HepG2 (cell line): Measurements from ENCODE around the gene GRID1. TPM values are rescaled to one million over a fixed set of nuclear protein-coding genes. Genes with fewer than 3 reads are reported as not detected.

Experiments used
- ATF7 ChIP-seq, 2 experiments: fragments of 450-650 bp in 1 of 2; sonication (generic) in 1 of 2; formaldehyde crosslinking in 1 of 2; IDR thresholded peaks; 2 replicates each; pipeline versions ENCODE4 v1.4.0 to v1.6.1; 2016 to 2020; ENCODE audit warnings: antibody characterized with exemption in 1 of 2, mild to moderate bottlenecking in 1 of 2, missing genetic modification reagents in 1 of 2
- ETV5 ChIP-seq: IDR thresholded peaks from 2 replicates; pipeline ENCODE4 v1.6.1; 2018; ENCODE audit warnings: missing biosample characterization, missing genetic modification reagents, inconsistent platforms, borderline replicate concordance
- GATA4 ChIP-seq: sonication (generic); IDR thresholded peaks from 2 replicates; pipeline ENCODE4 v1.6.1; 2016; ENCODE audit warnings: antibody characterized with exemption, low read depth, borderline replicate concordance
- KDM3A ChIP-seq: IDR thresholded peaks from 2 replicates; pipeline ENCODE4 v1.6.1; 2018; ENCODE audit warnings: low read depth, missing compliant biosample characterization
- NFIB ChIP-seq: sonication (generic); formaldehyde crosslinking; IDR thresholded peaks from 2 replicates; pipeline ENCODE4 v1.9.0; 2021; ENCODE audit warnings: missing genetic modification reagents, mild to moderate bottlenecking, borderline replicate concordance
- POLR2G ChIP-seq: fragments of 200-400 bp; formaldehyde crosslinking; IDR thresholded peaks from 2 replicates; pipeline ENCODE4 v1.6.1; 2018; ENCODE audit warnings: mild to moderate bottlenecking, low read depth, low read length, moderate library complexity
- REL ChIP-seq: sonication (generic); formaldehyde crosslinking; conservative IDR thresholded peaks from 2 replicates; pipeline ENCODE4 v1.8.0; 2022; ENCODE audit warnings: mild to moderate bottlenecking, missing genetic modification reagents, moderate library complexity
- TARDBP ChIP-seq: sonication (generic); formaldehyde crosslinking; IDR thresholded peaks from 2 replicates; pipeline ENCODE4 v1.8.0; 2022; ENCODE audit warnings: mild to moderate bottlenecking, missing genetic modification reagents
- XRCC5 ChIP-seq: fragments of 200-400 bp; formaldehyde crosslinking; optimal IDR thresholded peaks from 2 replicates; pipeline ENCODE3; 2017; ENCODE audit warnings: mild to moderate bottlenecking, low read length
- ZMYM4 ChIP-seq: sonication (generic); formaldehyde crosslinking; IDR thresholded peaks from 2 replicates; pipeline ENCODE4 v1.8.1; 2023; ENCODE audit warnings: mild to moderate bottlenecking, missing genetic modification reagents
- ZNF501 ChIP-seq: sonication (generic); formaldehyde crosslinking; IDR thresholded peaks from 2 replicates; pipeline ENCODE4 v1.5.1; 2020; ENCODE audit warnings: mild to moderate bottlenecking, moderate library complexity, missing genetic modification reagents
- ZNF678 ChIP-seq: sonication (generic); formaldehyde crosslinking; IDR thresholded peaks from 2 replicates; pipeline ENCODE4 v1.4.0; 2020; ENCODE audit warnings: mild to moderate bottlenecking, missing genetic modification reagents
- ZNF788 ChIP-seq: sonication (generic); formaldehyde crosslinking; IDR thresholded peaks from 2 replicates; pipeline ENCODE4 v1.5.0; 2020; ENCODE audit warnings: mild to moderate bottlenecking, missing genetic modification reagents, borderline replicate concordance
- polyA plus RNA-seq, 8 experiments: library from polyadenylated mRNA; depleted of rRNA in 3 of 8; stranded (reverse) in 7 of 8; unstranded in 1 of 8; fragments of >200 nt; fragmentation: Illumina TruSeq in 4 of 8; extraction: Trizol in 4 of 8; gene quantifications; 2 replicates each; pipeline versions ENCODE4 v1.2.1 to v1.2.3, GENCODE V29; 2011 to 2016; ENCODE audit warnings: low read depth in 4 of 8, missing spikeins in 1 of 8, mixed read lengths in 1 of 8; ENCODE audit not compliant: insufficient read depth in 1 of 8
- total RNA-seq, 5 experiments: library from RNA; depleted of rRNA; stranded (reverse); fragments of >200 nt; fragmentation: Illumina TruSeq; extraction: Trizol; gene quantifications; 2 replicates each; pipeline ENCODE4 v1.2.3, GENCODE V29; 2016; ENCODE audit warnings: low read depth in 1 of 5
- TF ChIP-seq, protein P1 (sequence below): IDR thresholded peaks from 2 replicates; pipeline ENCODE4 v1.6.1; 2016; ENCODE audit warnings: missing compliant biosample characterization, missing genetic modification reagents, borderline replicate concordance
- TF ChIP-seq, protein P2 (sequence below): IDR thresholded peaks from 2 replicates; pipeline ENCODE4 v1.6.1; 2016; ENCODE audit warnings: control low read depth
- TF ChIP-seq, protein P3 (sequence below): sonication (generic); formaldehyde crosslinking; IDR thresholded peaks from 2 replicates; pipeline ENCODE4 v1.8.0; 2023; ENCODE audit warnings: mild to moderate bottlenecking, missing genetic modification reagents
- TF ChIP-seq, protein P4 (sequence below): sonication (generic); formaldehyde crosslinking; IDR thresholded peaks from 2 replicates; pipeline ENCODE4 v1.9.0; 2021; ENCODE audit warnings: missing genetic modification reagents, borderline replicate concordance
- TF ChIP-seq, protein P5 (sequence below): sonication (generic); formaldehyde crosslinking; conservative IDR thresholded peaks from 2 replicates; pipeline ENCODE4 v1.5.0; 2020; ENCODE audit warnings: missing genetic modification reagents

GRID1 gene
- total and polyA plus RNA-seq, 2 of the 13 experiments (the other 11 are each of a cell fraction or from before 2014, with no cell fraction given): 0.05 TPM; not detected in 1

DNA sequence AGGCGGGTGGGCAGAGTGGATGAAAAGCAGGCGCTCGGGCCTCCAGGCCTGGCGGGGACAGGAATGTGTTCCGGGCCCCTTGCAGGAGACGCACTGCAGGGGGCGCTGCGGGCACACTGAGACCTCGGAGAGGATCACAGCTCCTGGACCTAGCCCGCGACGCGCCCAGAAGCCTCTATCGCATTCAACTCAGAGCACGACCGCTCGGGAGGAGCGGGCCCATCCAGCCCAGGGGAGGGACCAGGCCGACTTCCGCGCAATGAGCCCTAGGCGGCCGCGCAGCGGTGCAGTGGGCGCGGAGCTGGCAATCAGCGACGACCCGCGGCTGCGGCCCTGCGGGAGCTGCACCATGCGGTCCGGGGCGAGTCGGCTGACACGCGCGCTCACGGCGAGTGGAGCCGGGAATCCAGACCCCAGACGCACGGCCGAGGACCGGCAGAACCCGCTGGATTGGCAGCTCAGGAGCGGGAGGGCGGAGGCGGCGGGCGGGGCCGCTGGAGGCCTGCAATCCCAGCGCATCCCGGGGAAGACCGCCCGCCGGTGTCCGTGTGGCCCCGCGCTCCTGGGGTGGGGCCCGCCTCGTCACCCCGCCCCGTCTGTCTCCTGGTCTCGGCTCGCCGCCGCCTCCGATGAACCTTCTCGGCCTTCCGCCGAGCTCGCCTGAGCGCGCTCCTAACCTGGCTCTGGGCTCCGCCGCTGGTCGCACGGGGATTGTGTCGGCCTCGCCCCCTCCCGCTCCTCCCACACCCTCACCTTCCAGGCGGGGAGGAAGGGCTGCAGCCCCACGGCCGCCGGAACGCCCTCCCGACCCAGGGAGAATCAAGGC lies 33.5 kb upstream of the GRID1 start (continued):
- TF ChIP-seq, protein P1, sequence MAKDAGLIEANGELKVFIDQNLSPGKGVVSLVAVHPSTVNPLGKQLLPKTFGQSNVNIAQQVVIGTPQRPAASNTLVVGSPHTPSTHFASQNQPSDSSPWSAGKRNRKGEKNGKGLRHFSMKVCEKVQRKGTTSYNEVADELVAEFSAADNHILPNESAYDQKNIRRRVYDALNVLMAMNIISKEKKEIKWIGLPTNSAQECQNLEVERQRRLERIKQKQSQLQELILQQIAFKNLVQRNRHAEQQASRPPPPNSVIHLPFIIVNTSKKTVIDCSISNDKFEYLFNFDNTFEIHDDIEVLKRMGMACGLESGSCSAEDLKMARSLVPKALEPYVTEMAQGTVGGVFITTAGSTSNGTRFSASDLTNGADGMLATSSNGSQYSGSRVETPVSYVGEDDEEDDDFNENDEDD (CRISPR knock-in tag): peak; percentile 64; the same call in 1 of the 2 replicates
- TF ChIP-seq ETV5 (CRISPR knock-in tag) (peak; percentile 60; the same call in 1 of the 2 replicates), ZMYM4 (CRISPR knock-in tag) (peak; percentile 88), ATF7 (IDR thresholded peaks at IDR 0.05) (no peak), ATF7 (CRISPR knock-in tag; IDR thresholded peaks at IDR 0.05) (0 out of 2 replicates have a peak, but pooled peaks have one; percentile 6), NFIB (CRISPR knock-in tag) (no peak), ZNF788 (CRISPR knock-in tag) (no peak; the same call in 1 of the 2 replicates), XRCC5 (peak; percentile 81), REL (CRISPR knock-in tag) (no peak), TARDBP (CRISPR knock-in tag) (peak; percentile 69; the same call in 1 of the 2 replicates), ZNF501 (CRISPR knock-in tag) (peak; percentile 99), POLR2G (peak; percentile 79), ZNF678 (no peak), GATA4 (no peak), KDM3A (CRISPR knock-in tag) (peak; percentile 82; the same call in 1 of the 2 replicates)
- TF ChIP-seq, protein P2, sequence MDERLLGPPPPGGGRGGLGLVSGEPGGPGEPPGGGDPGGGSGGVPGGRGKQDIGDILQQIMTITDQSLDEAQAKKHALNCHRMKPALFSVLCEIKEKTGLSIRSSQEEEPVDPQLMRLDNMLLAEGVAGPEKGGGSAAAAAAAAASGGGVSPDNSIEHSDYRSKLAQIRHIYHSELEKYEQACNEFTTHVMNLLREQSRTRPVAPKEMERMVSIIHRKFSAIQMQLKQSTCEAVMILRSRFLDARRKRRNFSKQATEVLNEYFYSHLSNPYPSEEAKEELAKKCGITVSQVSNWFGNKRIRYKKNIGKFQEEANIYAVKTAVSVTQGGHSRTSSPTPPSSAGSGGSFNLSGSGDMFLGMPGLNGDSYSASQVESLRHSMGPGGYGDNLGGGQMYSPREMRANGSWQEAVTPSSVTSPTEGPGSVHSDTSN: no peak
- TF ChIP-seq, protein P3, sequence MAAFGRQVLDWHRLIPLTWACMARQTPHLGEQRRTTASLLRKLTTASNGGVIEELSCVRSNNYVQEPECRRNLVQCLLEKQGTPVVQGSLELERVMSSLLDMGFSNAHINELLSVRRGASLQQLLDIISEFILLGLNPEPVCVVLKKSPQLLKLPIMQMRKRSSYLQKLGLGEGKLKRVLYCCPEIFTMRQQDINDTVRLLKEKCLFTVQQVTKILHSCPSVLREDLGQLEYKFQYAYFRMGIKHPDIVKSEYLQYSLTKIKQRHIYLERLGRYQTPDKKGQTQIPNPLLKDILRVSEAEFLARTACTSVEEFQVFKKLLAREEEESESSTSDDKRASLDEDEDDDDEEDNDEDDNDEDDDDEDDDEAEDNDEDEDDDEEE: no peak
- TF ChIP-seq, protein P4, sequence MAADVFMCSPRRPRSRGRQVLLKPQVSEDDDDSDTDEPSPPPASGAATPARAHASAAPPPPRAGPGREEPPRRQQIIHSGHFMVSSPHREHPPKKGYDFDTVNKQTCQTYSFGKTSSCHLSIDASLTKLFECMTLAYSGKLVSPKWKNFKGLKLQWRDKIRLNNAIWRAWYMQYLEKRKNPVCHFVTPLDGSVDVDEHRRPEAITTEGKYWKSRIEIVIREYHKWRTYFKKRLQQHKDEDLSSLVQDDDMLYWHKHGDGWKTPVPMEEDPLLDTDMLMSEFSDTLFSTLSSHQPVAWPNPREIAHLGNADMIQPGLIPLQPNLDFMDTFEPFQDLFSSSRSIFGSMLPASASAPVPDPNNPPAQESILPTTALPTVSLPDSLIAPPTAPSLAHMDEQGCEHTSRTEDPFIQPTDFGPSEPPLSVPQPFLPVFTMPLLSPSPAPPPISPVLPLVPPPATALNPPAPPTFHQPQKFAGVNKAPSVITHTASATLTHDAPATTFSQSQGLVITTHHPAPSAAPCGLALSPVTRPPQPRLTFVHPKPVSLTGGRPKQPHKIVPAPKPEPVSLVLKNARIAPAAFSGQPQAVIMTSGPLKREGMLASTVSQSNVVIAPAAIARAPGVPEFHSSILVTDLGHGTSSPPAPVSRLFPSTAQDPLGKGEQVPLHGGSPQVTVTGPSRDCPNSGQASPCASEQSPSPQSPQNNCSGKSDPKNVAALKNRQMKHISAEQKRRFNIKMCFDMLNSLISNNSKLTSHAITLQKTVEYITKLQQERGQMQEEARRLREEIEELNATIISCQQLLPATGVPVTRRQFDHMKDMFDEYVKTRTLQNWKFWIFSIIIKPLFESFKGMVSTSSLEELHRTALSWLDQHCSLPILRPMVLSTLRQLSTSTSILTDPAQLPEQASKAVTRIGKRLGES: no peak
- TF ChIP-seq, protein P5, sequence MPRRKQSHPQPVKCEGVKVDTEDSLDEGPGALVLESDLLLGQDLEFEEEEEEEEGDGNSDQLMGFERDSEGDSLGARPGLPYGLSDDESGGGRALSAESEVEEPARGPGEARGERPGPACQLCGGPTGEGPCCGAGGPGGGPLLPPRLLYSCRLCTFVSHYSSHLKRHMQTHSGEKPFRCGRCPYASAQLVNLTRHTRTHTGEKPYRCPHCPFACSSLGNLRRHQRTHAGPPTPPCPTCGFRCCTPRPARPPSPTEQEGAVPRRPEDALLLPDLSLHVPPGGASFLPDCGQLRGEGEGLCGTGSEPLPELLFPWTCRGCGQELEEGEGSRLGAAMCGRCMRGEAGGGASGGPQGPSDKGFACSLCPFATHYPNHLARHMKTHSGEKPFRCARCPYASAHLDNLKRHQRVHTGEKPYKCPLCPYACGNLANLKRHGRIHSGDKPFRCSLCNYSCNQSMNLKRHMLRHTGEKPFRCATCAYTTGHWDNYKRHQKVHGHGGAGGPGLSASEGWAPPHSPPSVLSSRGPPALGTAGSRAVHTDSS (CRISPR knock-in tag): no peak
